Bronchial epithelial cell (primary cell): Measurements from ENCODE around the gene MIX23. TPM values are rescaled to one million over a fixed set of nuclear protein-coding genes. Genes with fewer than 3 reads are reported as not detected.
A peak's percentile ranks its signal among the peaks of the same experiment; 100 is the strongest.

Experiments
- DNase-seq: peaks from one replicate; pipeline ENCODE4 v3.0.0-alpha.2; 2010; ENCODE audit warnings: low read depth
- FAIRE-seq: peaks from 2 replicates; lab custom pipeline; 2011; peaks lifted over from hg19 to GRCh38; lab: Jason Lieb, UNC
- H3K27me3 ChIP-seq: 2 replicates; pipeline ENCODE4 v1.5.1; 2011; ENCODE audit warnings: low read length; ENCODE audit not compliant: control insufficient read depth, insufficient read depth
- H3K36me3 ChIP-seq: 2 replicates; pipeline ENCODE4 v1.5.1; 2011; ENCODE audit warnings: low read length; ENCODE audit not compliant: control insufficient read depth, insufficient read depth
- H3K4me3 ChIP-seq: 2 replicates; pipeline ENCODE4 v1.5.1; 2011; ENCODE audit warnings: mild to moderate bottlenecking, low read depth, low read length, control low read depth
- total RNA-seq: library from RNA; depleted of rRNA; stranded (reverse); fragments of >200 nt; gene quantifications from 2 replicates; pipeline ENCODE4 v1.2.1, GENCODE V29; 2014
- TF ChIP-seq, protein P1 (sequence below): IDR thresholded peaks from 2 replicates; pipeline ENCODE4 v1.5.1; 2011; ENCODE audit warnings: mild to moderate bottlenecking, moderate library complexity, low read length, control low read depth, inconsistent platforms; ENCODE audit not compliant: insufficient read depth, severe bottlenecking

The MIX23 gene
- total RNA-seq, 1 donor from 2014 or later, result 24.0 TPM

GRCh38 chr3:122392868-122393844 is 10.1 kb upstream of the MIX23 start:
- TF ChIP-seq, protein P1, sequence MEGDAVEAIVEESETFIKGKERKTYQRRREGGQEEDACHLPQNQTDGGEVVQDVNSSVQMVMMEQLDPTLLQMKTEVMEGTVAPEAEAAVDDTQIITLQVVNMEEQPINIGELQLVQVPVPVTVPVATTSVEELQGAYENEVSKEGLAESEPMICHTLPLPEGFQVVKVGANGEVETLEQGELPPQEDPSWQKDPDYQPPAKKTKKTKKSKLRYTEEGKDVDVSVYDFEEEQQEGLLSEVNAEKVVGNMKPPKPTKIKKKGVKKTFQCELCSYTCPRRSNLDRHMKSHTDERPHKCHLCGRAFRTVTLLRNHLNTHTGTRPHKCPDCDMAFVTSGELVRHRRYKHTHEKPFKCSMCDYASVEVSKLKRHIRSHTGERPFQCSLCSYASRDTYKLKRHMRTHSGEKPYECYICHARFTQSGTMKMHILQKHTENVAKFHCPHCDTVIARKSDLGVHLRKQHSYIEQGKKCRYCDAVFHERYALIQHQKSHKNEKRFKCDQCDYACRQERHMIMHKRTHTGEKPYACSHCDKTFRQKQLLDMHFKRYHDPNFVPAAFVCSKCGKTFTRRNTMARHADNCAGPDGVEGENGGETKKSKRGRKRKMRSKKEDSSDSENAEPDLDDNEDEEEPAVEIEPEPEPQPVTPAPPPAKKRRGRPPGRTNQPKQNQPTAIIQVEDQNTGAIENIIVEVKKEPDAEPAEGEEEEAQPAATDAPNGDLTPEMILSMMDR, result peak; percentile 64
- FAIRE-seq, result no peak
- peak; percentile 57 for DNase-seq
- H3K4me3 ChIP-seq, result no peak overlapping the region
- no peaks in the 10 kb centered on the region for H3K36me3 ChIP-seq
- no peaks in the 10 kb centered on the region for H3K27me3 ChIP-seq

DNA sequence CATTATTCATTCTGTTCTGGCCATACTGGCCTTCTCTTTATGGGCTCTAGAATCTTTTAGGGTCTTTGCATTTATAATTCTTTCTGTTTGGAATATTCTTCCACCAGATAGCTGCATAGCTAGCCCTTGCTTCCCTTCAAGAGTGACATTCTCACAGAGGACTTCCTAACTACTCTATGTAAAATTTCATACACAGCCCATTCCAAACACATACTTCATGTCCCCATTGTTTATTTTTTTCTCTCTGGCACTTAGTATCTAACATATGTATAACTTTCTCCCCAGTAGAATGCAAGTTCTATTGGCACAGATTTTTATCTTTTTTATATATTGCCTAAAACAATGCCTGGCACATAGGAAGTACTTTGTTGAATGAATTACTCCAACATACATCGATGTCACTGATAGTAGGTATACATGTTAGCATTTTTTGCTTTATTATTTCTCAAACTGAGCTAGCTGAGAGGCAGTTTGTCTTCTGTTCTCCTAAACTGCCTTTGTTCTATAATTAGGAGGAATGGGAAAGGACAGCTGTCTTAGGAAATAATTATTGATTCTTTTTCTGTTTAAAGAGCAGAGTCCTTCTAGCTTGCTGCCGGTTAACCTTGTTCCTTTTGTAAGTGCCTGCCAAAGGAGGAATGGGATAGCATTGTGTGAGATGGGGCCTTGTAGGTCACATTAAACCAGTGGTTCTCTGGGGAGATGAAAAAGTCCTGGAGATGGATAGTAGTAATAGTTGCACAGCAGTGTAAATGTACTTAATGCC is 8.8 kb upstream of the MIX23 start:
- TF ChIP-seq, protein P1, result no peak
- no peak for DNase-seq
- no peak for FAIRE-seq
- H3K4me3 ChIP-seq, result no peak overlapping the region
- H3K36me3 ChIP-seq, result no peaks in the 10 kb centered on the region
- no peaks in the 10 kb centered on the region for H3K27me3 ChIP-seq

DNA sequence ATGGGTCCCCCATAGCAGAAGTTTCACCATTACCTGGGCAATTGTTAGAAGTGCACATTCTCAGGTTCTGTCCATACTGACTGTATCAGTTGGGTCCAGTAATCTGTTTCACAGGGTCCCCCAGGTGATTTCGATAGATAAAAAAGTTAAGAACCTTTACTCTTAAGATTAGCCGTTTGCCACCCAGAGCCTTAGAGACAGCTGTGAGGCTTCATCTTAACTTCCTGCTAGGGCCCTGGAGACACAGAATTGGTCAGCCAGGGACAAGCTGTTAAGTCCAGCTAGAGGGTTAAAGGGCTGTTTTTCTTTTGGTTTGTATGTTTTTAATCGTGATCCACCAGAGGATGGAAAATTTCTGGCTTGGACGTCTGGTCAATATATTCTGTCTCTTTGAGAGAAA is 7.6 kb upstream of the MIX23 start:
- TF ChIP-seq, protein P1, result no peak
- no peak for FAIRE-seq

DNA sequence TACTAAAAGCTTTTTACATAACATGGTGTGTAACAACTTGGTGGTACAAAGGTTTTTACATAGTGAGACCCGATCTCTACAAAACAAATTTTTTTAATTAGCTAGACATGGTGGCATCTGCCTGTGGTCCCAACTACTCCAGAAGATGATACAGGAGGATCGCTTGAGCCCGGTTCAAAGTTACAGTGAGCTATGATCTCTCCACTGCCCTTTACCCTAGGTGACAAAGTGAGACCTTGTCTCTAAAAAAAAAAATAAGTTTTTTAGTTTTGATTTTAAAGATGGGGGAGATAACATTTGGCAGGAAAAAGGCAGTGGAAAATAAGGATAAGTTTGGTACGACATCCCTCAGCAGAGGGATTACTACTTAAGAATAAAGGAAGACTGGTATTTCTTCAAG is 6.9 kb upstream of the MIX23 start:
- H3K4me3 ChIP-seq, result no peak overlapping the region
- DNase-seq (no peak), FAIRE-seq (no peak)
- no peaks in the 10 kb centered on the region for H3K27me3 ChIP-seq
- H3K36me3 ChIP-seq, result peaks cover 2% of the 10 kb centered on the region
- TF ChIP-seq, protein P1, result no peak

More for the DNA sequence above, 7.6 kb upstream of the MIX23 start:
- no peaks in the 10 kb centered on the region for H3K27me3 ChIP-seq
- DNase-seq, result no peak
- peaks cover 2% of the 10 kb centered on the region for H3K36me3 ChIP-seq
- no peak overlapping the region for H3K4me3 ChIP-seq

DNA sequence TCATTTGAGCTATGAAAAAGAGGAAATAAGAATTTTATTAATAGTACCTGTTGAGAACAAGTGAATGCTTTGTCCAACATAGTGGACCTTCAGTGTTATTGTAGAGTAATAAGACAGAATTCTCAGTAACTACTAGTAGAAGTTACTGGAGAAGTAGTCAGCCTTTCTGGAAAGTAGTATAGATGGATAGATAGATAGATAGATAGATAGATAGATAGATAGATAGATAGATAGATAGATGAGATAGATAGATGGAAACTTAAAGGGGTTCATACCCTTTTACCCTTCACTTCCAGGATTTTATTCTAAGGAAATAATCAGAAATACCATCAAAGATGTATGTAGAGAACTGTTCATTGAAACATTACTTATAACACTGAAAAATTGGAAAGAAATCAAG is 6.2 kb upstream of the MIX23 start:
- Histone ChIP-seq H3K27me3 (no peaks in the 10 kb centered on the region), H3K36me3 (peaks cover 2% of the 10 kb centered on the region), H3K4me3 (no peak overlapping the region)
- FAIRE-seq (no peak), DNase-seq (no peak)
- TF ChIP-seq, protein P1, result no peak
